A549 treated with DMSO at 1 μM for 4 hours (cell line): ENCODE measurements around the gene S100A10. TPM values are rescaled to one million over a fixed set of nuclear protein-coding genes. Genes with fewer than 3 reads are reported as not detected.

Source experiments
- total RNA-seq: library from RNA; stranded (reverse); fragments of 200-300 nt; extraction: Qiagen RNA extraction; gene quantifications from 5 replicates; pipeline ENCODE4 v1.2.3, GENCODE V29; 2022; ENCODE audit warnings: low read depth

The S100A10 gene, protein sequence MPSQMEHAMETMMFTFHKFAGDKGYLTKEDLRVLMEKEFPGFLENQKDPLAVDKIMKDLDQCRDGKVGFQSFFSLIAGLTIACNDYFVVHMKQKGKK
- 1,693 to 2,312 TPM (median 1,909 TPM) in 5 replicates for total RNA-seq

DNA sequence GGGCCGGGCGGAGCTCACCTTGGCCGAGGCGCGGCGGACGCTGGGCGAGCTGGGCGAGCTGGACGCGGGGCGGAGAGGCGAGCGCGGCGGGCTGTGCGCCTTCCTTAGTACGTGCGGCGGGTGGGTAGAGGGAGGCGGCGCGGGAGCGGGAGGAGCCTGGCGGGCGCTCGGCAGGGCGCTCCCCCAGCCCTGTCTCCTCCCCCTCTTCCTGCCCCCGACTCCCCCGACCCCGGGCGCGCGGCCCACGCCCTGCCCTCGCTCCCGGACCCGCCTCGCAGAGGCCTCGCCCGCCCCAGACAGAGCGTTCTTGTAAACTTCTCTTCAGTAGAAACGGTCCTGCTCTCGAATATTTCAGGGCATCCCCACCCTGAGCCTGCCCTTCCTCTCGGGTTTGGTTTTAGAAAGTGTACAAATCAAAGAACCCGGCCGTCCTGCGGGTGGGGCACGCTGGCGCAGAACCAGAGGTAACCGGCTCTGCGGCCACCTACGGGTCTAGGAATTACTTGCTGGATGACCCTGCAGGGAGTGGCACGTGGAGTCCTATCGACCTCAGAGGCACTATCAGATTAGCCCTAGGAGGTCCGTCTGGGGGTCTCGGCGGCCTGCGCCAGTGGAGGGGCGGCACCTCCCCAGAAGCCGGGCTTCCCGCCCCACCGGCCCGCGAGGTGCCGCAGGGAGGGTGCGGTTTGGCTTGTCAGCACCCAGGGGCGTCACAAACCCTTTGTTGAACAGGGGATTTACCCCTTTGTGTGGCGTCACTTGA lies at the start of gene S100A10:
Gene S100A10, minus strand, starts transcription at position 126 of the 763 bp plus-strand sequence. CDS start 7,629 bp downstream, outside the sequence.

DNA sequence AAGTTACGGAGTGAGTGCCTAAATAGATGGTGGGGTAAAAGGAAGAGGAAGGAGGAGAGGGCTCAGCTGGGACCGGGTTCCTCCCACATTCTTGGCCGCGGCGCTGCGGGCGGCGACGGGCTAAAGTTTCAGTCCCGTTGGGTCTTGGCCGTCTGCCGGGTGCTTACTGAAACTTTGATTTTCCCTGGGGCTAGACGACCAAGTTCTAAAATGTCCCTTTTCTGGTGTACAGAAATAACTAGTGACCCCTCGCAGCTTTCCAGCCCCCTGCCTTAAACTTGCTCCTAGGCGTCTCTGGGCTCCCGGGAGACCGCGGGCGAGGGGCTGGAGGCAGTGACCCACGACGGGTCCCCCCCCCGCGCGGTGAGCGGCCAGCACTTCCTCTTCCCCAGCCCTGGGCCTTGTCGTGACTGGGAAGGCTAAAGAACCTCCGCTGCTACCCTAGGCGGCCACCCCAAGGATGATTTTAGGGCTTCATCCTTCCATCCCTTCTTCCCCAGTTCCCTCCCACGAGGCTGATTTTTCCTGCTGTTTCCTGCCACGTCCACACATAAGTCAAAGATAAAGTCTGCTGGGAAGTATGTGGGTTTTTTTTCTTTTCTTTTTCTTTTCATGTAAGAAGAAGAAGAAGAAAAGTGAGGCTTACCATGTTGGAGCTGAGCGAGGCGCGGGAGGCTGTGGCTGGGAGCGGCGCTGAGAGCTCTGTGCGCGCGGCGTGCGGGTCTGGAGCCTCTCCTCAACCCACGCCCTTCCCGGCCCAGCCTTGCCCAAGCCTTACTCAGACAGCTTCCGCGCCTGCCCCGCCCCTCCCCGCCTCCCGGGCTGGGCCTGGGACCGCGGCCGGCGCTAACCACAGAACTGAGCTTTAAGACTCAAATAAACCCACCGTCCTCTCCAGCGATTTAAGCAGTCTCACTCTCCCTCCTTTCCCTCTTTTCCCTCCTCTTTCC lies 42.9 kb upstream of the S100A10 start, which contains the start of gene S100A11:
Gene S100A11, minus strand, starts transcription at position 738 of the 950 bp plus-strand sequence. Its CDS starts 89 bp downstream, at position 649.

Other genes starting within 250 kb of the S100A10 start
- 71.6 to 87.0 TPM (median 84.6 TPM) in 5 replicates for gene MRPL9, start 230.4 kb downstream of the S100A10 start, total RNA-seq
- gene TDRKH, start 203.4 kb downstream of the S100A10 start, total RNA-seq: 5.2 to 6.9 TPM (median 6.5 TPM) in 5 replicates
- gene LINGO4, start 188.4 kb downstream of the S100A10 start, total RNA-seq: not detected in 5 replicates
- 0.02 to 0.07 TPM (median 0.03 TPM) in 3 of 5 replicates, not detected in the others for gene RORC, start 162.1 kb downstream of the S100A10 start, total RNA-seq
- gene C2CD4D, start 154.0 kb downstream of the S100A10 start, total RNA-seq: not detected in 5 replicates
- gene THEM5, start 140.1 kb downstream of the S100A10 start, total RNA-seq: not detected in 5 replicates
- gene THEM4, start 84.3 kb downstream of the S100A10 start, total RNA-seq: 13.3 to 15.5 TPM (median 13.8 TPM) in 5 replicates
- gene S100A11, start 43.1 kb upstream of the S100A10 start, total RNA-seq: 1,732 to 1,898 TPM (median 1,814 TPM) in 5 replicates
- not detected in 5 replicates for gene TCHHL1, start 95.2 kb upstream of the S100A10 start, total RNA-seq
- gene TCHH, start 121.6 kb upstream of the S100A10 start, total RNA-seq: 0.17 to 0.28 TPM (median 0.24 TPM) in 5 replicates
- 0.03 TPM in 1 of 5 replicates, not detected in the others for gene RPTN, start 165.4 kb upstream of the S100A10 start, total RNA-seq
- gene HRNR, start 230.3 kb upstream of the S100A10 start, total RNA-seq: not detected in 5 replicates